SK-N-SH (cell line): ENCODE measurements around the gene TPSAB1.

Source experiments
- CHD2 ChIP-seq: fragments of 150-350 bp; IDR thresholded peaks from 2 replicates; pipeline ENCODE4 v1.6.1; 2018; ENCODE audit warnings: low read length; ENCODE audit not compliant: partially characterized antibody
- FOXJ3 ChIP-seq: sonication (generic); formaldehyde crosslinking; IDR thresholded peaks from 2 replicates; pipeline ENCODE4 v1.5.1; 2020; ENCODE audit warnings: mild to moderate bottlenecking, missing genetic modification reagents
- JUND ChIP-seq: IDR thresholded peaks from 2 replicates; pipeline ENCODE4 v1.4.0; 2012
- MXI1 ChIP-seq: IDR thresholded peaks from 2 replicates; pipeline ENCODE4 v1.6.1; 2012; ENCODE audit warnings: mild to moderate bottlenecking, low read depth, low read length, improper control_type of control experiment
- NFIC ChIP-seq: IDR thresholded peaks from 2 replicates; pipeline ENCODE4 v1.4.0; 2012; ENCODE audit warnings: borderline replicate concordance
- POLR2AphosphoS5 ChIP-seq: IDR thresholded peaks from 2 replicates; pipeline ENCODE4 v1.6.1; 2012; ENCODE audit warnings: low read depth, low read length
- RCOR1 ChIP-seq: fragments of 150-350 bp; IDR thresholded peaks from 2 replicates; pipeline ENCODE4 v1.6.1; 2017; ENCODE audit warnings: antibody characterized with exemption, low read length
- SIN3A ChIP-seq: IDR thresholded peaks from 2 replicates; pipeline ENCODE4 v1.6.1; 2012; ENCODE audit warnings: low read depth, mild to moderate bottlenecking, low read length, moderate library complexity, borderline replicate concordance
- TAF1 ChIP-seq: IDR thresholded peaks from 2 replicates; pipeline ENCODE4 v1.6.1; 2012; ENCODE audit warnings: low read depth, mild to moderate bottlenecking, low read length, moderate library complexity, borderline replicate concordance
- YY1 ChIP-seq: IDR thresholded peaks from 2 replicates; pipeline ENCODE4 v1.4.0; 2012; ENCODE audit warnings: low read depth, mild to moderate bottlenecking
- TF ChIP-seq, protein P1 (sequence below): IDR thresholded peaks from 2 replicates; pipeline ENCODE4 v1.4.0; 2012; ENCODE audit warnings: low read depth
- TF ChIP-seq, protein P2 (sequence below): fragments of 200-600 bp; sonication (generic); IDR thresholded peaks from 2 replicates; pipeline ENCODE4 v1.6.1; 2017; ENCODE audit warnings: antibody characterized with exemption, mild to moderate bottlenecking, moderate library complexity
- TF ChIP-seq, protein P3 (sequence below): fragments of 150-350 bp; IDR thresholded peaks from 2 replicates; pipeline ENCODE4 v1.6.1; 2017; ENCODE audit warnings: antibody characterized with exemption, low read length, low read depth, borderline replicate concordance

DNA sequence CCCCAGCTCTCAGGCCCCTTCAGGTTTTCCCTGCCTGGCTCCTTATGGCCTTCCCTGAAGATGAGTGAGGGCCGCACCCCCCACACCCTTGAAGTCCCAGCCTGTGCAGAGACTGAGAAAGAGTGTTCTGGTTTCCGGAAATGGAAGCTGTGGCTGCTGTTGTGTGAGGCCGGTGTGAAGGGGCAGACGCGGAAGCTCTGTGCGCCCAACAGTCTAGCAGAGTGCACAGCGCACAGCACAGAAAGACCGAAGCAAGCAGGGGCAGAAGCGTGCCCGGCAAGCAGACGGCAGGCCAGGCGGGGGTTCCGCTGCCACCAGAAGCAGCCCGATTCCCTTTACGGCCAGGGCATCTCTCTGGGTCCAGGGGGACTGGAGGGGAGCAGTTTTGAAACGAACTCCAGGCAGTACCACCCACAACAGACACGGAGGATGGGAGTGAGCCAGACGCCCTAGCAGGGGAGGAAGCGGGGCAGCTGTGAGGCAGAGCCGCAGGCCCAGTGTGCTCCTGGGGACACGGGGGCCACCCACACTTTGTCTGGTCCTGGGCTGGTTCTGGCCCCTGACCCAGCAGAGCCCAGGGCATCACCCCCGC lies 32.2 kb upstream of the TPSAB1 start:
- TF ChIP-seq, protein P1, sequence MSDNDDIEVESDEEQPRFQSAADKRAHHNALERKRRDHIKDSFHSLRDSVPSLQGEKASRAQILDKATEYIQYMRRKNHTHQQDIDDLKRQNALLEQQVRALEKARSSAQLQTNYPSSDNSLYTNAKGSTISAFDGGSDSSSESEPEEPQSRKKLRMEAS, result no peak
- TF ChIP-seq SIN3A (no peak), JUND (no peak), YY1 (no peak), FOXJ3 (CRISPR knock-in tag) (no peak), POLR2AphosphoS5 (no peak), NFIC (no peak), MXI1 (no peak), TAF1 (no peak), RCOR1 (no peak), CHD2 (no peak)
- TF ChIP-seq, protein P2, sequence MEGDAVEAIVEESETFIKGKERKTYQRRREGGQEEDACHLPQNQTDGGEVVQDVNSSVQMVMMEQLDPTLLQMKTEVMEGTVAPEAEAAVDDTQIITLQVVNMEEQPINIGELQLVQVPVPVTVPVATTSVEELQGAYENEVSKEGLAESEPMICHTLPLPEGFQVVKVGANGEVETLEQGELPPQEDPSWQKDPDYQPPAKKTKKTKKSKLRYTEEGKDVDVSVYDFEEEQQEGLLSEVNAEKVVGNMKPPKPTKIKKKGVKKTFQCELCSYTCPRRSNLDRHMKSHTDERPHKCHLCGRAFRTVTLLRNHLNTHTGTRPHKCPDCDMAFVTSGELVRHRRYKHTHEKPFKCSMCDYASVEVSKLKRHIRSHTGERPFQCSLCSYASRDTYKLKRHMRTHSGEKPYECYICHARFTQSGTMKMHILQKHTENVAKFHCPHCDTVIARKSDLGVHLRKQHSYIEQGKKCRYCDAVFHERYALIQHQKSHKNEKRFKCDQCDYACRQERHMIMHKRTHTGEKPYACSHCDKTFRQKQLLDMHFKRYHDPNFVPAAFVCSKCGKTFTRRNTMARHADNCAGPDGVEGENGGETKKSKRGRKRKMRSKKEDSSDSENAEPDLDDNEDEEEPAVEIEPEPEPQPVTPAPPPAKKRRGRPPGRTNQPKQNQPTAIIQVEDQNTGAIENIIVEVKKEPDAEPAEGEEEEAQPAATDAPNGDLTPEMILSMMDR, result no peak
- TF ChIP-seq, protein P3, sequence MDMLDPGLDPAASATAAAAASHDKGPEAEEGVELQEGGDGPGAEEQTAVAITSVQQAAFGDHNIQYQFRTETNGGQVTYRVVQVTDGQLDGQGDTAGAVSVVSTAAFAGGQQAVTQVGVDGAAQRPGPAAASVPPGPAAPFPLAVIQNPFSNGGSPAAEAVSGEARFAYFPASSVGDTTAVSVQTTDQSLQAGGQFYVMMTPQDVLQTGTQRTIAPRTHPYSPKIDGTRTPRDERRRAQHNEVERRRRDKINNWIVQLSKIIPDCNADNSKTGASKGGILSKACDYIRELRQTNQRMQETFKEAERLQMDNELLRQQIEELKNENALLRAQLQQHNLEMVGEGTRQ, result no peak
